H1 (cell line): Measurements from ENCODE around the gene SSNA1. TPM values are rescaled to one million over a fixed set of nuclear protein-coding genes. Genes with fewer than 3 reads are reported as not detected.

Experiments used
- BCL11A ChIP-seq, 2 experiments: IDR thresholded peaks; one replicate each; pipeline ENCODE4 v1.6.1; 2011; ENCODE audit warnings: low read depth in 2 of 2, low read length in 2 of 2, mild to moderate bottlenecking in 2 of 2
- CREB1 ChIP-seq: IDR thresholded peaks from 2 replicates; pipeline ENCODE4 v1.6.1; 2012; ENCODE audit warnings: inconsistent platforms
- MAFK ChIP-seq: IDR thresholded peaks from 2 replicates; pipeline ENCODE4 v1.6.1; 2012; ENCODE audit warnings: low read depth, mild to moderate bottlenecking, improper control_type of control experiment, low read length
- POU5F1 ChIP-seq: IDR thresholded peaks from 2 replicates; pipeline ENCODE4 v1.6.1; 2011; ENCODE audit warnings: low read depth, mild to moderate bottlenecking, low read length, moderate library complexity
- SP2 ChIP-seq: IDR thresholded peaks from 2 replicates; pipeline ENCODE4 v1.6.1; 2012; ENCODE audit warnings: mild to moderate bottlenecking, low read length, inconsistent platforms
- polyA plus RNA-seq, 7 experiments: library from polyadenylated mRNA; depleted of rRNA in 3 of 7; stranded (reverse) in 5 of 7; unstranded in 2 of 7; fragments of >200 nt in 5 of 7; fragments of 200-250 nt in 2 of 7; gene quantifications; 1 replicate in 5 of 7; 2 replicates in 1 of 7; 4 replicates in 1 of 7; pipeline versions ENCODE4 v1.2.1 to v1.2.3, GENCODE V29; 2011 to 2013; ENCODE audit warnings: missing spikeins in 2 of 7, mixed read lengths in 2 of 7
- total RNA-seq: library from RNA; stranded (reverse); fragmentation: NEBNext Ultra II Directional; extraction: Animal tissue kit (Norgen Biotek cat#: 25700); gene quantifications from 2 replicates; pipeline ENCODE4 v1.2.1, GENCODE V29; 2021
- TF ChIP-seq, protein P1 (sequence below): fragments of 300-600 bp; sonication (generic); IDR thresholded peaks from 2 replicates; pipeline ENCODE4 v1.7.1; 2012; ENCODE audit warnings: low read length, moderate library complexity, mild to moderate bottlenecking, inconsistent platforms; ENCODE audit not compliant: insufficient replicate concordance
- TF ChIP-seq, protein P2 (sequence below): IDR thresholded peaks from 2 replicates; pipeline ENCODE4 v1.6.1; 2011; ENCODE audit warnings: low read length, improper control_type of control experiment
- TF ChIP-seq, protein P3 (sequence below): IDR thresholded peaks from 2 replicates; pipeline ENCODE4 v1.6.1; 2012; ENCODE audit warnings: inconsistent platforms

SSNA1 gene
- total and polyA plus RNA-seq, 2 of the 8 experiments (the other 6 are each of a cell fraction or from before 2014, with no cell fraction given): 87.3 to 157 TPM

DNA sequence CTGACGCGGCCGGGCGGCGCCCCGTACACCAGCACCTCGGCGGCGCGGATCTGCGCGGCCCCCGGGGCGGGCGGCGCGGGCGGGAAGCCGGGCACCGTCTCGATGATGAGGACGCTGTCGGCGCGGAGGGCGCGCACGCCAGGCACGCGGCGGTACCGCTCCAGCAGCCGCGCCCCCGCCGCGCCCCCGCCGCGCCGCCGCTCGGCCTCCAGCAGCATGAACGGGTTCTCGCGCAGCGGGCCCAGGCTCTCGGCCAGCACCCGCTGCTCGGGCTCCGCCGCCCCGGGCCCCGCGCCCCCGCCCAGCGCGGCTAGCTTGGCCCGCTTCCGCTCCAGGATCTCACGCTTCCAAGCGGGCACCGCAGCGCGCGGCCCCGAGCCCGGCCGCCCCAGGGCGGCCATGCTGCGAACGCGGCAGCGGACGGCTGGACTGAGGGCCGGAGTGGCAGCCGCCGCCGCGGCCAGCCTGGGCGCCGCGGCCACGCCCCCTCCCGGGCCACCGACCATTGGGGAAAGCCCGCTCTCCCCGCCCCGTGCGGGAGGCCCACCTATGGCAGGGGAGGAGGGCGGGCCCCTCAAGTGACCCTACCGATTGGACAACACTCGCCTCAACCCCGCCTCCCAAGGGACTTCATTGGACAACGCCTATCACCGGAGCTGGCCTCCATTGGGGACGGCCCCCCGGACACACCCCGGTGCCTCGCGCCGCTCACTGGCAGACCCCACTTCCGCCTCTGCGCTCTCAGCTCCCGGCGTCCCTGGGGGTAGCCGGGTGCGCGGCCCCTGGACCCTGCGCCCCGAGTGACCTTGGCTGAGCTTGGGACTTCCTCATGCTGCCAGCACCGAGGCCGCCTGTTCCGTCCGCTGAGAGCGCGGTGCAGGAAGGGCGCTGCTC, 12.1 kb downstream of the SSNA1 start, which contains the start of gene TPRN (continued):
- TF ChIP-seq, protein P1, sequence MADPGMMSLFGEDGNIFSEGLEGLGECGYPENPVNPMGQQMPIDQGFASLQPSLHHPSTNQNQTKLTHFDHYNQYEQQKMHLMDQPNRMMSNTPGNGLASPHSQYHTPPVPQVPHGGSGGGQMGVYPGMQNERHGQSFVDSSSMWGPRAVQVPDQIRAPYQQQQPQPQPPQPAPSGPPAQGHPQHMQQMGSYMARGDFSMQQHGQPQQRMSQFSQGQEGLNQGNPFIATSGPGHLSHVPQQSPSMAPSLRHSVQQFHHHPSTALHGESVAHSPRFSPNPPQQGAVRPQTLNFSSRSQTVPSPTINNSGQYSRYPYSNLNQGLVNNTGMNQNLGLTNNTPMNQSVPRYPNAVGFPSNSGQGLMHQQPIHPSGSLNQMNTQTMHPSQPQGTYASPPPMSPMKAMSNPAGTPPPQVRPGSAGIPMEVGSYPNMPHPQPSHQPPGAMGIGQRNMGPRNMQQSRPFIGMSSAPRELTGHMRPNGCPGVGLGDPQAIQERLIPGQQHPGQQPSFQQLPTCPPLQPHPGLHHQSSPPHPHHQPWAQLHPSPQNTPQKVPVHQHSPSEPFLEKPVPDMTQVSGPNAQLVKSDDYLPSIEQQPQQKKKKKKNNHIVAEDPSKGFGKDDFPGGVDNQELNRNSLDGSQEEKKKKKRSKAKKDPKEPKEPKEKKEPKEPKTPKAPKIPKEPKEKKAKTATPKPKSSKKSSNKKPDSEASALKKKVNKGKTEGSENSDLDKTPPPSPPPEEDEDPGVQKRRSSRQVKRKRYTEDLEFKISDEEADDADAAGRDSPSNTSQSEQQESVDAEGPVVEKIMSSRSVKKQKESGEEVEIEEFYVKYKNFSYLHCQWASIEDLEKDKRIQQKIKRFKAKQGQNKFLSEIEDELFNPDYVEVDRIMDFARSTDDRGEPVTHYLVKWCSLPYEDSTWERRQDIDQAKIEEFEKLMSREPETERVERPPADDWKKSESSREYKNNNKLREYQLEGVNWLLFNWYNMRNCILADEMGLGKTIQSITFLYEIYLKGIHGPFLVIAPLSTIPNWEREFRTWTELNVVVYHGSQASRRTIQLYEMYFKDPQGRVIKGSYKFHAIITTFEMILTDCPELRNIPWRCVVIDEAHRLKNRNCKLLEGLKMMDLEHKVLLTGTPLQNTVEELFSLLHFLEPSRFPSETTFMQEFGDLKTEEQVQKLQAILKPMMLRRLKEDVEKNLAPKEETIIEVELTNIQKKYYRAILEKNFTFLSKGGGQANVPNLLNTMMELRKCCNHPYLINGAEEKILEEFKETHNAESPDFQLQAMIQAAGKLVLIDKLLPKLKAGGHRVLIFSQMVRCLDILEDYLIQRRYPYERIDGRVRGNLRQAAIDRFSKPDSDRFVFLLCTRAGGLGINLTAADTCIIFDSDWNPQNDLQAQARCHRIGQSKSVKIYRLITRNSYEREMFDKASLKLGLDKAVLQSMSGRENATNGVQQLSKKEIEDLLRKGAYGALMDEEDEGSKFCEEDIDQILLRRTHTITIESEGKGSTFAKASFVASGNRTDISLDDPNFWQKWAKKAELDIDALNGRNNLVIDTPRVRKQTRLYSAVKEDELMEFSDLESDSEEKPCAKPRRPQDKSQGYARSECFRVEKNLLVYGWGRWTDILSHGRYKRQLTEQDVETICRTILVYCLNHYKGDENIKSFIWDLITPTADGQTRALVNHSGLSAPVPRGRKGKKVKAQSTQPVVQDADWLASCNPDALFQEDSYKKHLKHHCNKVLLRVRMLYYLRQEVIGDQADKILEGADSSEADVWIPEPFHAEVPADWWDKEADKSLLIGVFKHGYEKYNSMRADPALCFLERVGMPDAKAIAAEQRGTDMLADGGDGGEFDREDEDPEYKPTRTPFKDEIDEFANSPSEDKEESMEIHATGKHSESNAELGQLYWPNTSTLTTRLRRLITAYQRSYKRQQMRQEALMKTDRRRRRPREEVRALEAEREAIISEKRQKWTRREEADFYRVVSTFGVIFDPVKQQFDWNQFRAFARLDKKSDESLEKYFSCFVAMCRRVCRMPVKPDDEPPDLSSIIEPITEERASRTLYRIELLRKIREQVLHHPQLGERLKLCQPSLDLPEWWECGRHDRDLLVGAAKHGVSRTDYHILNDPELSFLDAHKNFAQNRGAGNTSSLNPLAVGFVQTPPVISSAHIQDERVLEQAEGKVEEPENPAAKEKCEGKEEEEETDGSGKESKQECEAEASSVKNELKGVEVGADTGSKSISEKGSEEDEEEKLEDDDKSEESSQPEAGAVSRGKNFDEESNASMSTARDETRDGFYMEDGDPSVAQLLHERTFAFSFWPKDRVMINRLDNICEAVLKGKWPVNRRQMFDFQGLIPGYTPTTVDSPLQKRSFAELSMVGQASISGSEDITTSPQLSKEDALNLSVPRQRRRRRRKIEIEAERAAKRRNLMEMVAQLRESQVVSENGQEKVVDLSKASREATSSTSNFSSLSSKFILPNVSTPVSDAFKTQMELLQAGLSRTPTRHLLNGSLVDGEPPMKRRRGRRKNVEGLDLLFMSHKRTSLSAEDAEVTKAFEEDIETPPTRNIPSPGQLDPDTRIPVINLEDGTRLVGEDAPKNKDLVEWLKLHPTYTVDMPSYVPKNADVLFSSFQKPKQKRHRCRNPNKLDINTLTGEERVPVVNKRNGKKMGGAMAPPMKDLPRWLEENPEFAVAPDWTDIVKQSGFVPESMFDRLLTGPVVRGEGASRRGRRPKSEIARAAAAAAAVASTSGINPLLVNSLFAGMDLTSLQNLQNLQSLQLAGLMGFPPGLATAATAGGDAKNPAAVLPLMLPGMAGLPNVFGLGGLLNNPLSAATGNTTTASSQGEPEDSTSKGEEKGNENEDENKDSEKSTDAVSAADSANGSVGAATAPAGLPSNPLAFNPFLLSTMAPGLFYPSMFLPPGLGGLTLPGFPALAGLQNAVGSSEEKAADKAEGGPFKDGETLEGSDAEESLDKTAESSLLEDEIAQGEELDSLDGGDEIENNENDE: no peak
- no peak for TF ChIP-seq POU5F1
- TF ChIP-seq, protein P2, sequence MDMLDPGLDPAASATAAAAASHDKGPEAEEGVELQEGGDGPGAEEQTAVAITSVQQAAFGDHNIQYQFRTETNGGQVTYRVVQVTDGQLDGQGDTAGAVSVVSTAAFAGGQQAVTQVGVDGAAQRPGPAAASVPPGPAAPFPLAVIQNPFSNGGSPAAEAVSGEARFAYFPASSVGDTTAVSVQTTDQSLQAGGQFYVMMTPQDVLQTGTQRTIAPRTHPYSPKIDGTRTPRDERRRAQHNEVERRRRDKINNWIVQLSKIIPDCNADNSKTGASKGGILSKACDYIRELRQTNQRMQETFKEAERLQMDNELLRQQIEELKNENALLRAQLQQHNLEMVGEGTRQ: no peak; the same call in 1 of the 2 replicates
- no peak for TF ChIP-seq MAFK
- TF ChIP-seq, protein P3, sequence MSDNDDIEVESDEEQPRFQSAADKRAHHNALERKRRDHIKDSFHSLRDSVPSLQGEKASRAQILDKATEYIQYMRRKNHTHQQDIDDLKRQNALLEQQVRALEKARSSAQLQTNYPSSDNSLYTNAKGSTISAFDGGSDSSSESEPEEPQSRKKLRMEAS: peak; percentile 58
- no peak for TF ChIP-seq BCL11A (IDR thresholded peaks at IDR 0.05; ENCODE audit: low read depth in 2 of 2, low read length in 2 of 2)
- TF ChIP-seq CREB1: peak; percentile 47; the same call in 1 of the 2 replicates
- peak; percentile 66 for TF ChIP-seq SP2
